GM19438 (cell line): Measurements from ENCODE around the gene SP9.

Source experiments
- ATAC-seq: cut with Tn5 transposase; IDR thresholded peaks from one replicate; pipeline ENCODE4 v1.9.1; 2021; ENCODE audit warnings: low read depth; ENCODE audit not compliant: unreplicated experiment

SP9 gene

DNA sequence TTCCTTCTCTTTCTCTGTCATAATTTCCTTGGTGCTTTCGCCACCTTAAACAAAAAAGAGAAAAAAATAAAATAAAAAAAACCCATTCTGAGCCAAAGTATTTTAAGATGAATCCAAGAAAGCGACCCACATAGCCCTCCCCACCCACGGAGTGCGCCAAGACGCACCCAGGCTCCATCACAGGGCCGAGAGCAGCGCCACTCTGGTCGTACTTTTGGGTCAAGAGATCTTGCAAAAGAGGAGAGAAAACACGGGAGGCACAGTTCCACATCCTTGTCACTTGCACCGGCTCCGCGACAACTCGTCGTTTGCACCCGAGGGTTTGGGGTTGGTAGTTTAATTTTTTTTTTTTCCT, 1.8 kb upstream of the SP9 start:
- ATAC-seq, result no peak

GRCh38 chr2:174333372-174334277, 1.1 kb upstream of the SP9 start:
- no peak for ATAC-seq

DNA sequence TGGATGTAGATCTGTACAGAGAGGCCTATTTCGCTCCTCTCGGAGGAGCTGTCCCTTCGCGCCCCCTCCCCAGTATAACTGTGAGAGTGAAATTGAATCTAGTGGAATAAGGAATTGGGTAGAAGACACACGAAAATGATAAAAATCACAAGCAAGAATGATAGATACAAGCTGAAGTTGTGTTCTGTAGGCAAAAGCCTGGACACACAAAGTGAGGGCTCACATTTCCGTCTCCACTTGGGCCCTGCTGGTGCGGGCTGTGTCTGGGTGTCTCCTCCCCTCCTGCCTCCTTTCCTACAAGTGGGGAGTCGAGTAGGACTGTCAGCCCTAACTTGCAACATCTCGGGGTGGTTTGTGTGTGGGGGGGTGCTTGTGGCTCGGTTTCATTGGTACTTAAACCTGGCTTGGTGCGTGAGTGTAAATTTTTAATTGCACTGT, 457 bp upstream of the SP9 start:
- no peak for ATAC-seq

GRCh38 chr2:174335254-174335987, 667 bp downstream of the SP9 start:
- ATAC-seq, result no peak

DNA sequence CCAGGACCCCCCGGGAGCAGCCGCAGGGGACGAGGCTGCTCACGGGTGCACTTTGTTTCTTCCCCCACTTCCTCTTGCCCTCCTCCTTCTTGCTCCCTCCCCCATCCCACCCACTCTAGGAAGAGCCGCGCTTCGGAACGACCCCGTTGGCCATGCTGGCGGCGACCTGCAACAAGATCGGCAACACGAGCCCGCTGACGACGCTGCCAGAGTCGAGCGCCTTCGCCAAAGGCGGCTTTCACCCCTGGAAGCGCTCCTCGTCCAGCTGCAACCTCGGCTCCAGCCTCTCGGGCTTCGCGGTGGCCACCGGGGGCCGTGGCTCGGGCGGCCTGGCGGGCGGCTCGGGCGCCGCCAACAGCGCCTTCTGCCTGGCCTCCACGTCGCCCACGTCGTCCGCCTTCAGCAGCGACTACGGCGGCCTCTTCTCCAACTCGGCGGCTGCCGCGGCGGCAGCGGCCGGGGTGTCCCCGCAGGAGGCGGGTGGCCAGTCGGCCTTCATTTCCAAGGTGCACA, 1.3 kb downstream of the SP9 start:
- ATAC-seq, result no peak

- peak; percentile 36 for ATAC-seq
Measured at GRCh38 chr2:174336501-174337336, 2.0 kb downstream of the SP9 start.

DNA sequence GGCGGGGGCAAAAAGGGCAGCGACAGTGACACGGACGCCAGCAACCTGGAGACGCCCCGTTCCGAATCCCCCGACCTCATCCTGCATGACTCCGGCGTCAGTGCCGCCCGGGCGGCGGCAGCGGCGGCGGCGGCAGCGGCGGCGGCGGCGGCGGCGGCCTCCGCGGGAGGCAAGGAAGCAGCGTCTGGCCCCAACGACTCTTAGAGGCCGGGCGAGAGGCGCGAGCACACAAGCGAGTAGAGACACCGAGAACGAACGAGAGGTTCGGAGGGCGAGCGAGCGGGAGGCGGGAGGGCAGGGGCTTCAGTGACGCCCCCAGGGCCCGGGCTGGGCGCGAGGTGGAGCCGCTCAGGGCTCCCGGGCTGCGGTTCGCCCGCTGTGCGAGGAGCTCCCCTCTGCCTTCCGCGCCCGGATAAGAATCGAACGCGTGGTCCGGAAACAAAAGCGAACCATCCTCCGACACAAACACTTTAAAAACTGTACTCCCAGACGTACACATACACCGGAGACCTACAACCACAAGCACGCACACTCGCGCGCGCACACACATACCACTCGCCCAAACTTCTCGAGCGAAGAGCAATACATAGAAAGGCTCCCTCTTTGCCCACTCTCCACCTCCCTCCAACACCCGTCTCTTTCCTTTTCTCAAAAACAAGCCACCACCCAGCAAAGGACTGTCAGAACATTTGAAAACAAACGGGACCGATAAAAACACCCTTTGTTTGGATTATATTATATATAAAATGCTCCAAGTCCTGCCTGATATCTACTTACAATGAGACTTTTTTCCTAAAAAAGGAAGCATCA, 2.8 kb downstream of the SP9 start:
- peak; percentile 11 for ATAC-seq

- ATAC-seq, result no peak
Measured at GRCh38 chr2:174338147-174338605, 3.4 kb downstream of the SP9 start.

DNA sequence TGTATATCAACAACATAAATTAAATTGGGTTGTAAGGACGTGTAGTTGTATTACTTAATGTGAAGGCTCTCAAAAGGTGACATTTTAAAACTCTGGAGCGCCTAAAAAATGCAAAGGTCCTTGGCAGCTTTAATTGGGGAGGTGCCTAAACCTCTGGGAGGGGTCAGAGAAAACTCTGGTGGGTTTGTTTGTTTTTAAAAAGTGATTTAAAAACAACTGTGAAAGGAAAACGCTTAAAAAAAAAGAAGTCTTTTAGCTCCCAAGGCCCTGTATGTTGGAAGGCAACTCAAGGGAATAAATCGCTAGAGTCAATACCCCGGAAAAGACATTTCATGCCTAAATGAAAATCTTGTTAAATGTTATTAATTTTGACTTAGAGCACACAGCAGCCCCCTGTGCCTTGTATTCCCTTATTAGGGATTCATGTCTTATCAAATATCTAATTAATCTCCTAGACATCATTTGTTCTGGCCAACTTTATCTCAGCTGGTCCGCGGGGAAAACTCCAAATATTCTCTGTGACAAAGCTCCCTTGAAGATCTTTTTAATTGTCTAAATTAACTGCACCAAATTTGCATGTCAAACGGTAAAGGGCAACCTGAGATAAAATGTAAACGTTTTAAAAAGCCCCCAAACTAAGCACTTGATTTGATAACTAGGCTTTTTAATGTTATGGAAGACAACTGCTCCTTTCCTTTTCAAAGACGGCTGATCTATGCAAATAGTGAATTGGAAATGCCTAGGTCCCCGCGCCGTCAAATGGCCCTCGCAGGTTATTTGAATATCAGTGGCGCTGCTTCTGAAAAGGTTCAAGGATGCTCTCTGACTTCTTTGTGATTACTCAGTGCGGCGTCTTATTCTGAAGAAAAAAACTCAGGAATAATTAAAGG, 4.2 kb downstream of the SP9 start:
- ATAC-seq, result no peak

DNA sequence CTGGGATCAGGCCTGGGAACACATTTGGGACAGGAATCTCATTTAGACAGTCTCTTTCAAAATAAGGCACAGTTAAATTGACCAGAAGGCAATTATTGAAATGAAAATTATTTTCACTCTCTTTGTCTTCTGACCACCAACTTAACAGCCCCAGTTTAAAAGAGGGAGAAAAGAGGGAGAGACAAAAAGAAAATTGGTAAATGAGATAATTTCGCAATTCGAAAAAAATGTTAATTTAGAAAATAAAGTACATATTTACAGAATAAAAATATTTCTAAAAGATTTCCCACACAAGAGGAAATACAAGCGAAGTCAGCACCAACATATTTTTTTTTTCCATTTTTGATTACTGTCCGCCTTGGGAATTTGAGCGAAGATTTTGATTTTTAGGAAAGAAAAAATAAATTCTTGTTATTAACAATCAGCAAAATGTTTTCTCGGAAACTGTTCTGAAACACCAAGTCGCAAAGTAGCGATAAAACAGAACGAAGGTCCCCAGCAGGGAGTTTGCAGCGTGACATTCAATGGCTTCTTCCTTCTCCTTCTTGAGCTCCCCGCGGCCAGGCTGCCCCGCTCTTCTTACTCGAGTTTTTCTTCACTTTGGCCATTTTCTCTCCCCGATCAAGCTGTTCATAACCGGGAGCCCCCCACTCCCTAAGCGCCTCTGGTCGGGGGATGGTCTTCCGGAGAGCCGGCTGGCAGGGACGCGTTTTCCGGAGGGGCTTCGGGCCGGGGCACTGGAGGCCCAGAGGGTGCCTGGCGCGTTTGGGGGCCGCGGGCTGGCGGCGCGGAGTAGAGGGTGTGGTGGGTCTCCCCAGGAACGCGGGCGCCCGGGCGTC, 5.0 kb downstream of the SP9 start:
- no peak for ATAC-seq

DNA sequence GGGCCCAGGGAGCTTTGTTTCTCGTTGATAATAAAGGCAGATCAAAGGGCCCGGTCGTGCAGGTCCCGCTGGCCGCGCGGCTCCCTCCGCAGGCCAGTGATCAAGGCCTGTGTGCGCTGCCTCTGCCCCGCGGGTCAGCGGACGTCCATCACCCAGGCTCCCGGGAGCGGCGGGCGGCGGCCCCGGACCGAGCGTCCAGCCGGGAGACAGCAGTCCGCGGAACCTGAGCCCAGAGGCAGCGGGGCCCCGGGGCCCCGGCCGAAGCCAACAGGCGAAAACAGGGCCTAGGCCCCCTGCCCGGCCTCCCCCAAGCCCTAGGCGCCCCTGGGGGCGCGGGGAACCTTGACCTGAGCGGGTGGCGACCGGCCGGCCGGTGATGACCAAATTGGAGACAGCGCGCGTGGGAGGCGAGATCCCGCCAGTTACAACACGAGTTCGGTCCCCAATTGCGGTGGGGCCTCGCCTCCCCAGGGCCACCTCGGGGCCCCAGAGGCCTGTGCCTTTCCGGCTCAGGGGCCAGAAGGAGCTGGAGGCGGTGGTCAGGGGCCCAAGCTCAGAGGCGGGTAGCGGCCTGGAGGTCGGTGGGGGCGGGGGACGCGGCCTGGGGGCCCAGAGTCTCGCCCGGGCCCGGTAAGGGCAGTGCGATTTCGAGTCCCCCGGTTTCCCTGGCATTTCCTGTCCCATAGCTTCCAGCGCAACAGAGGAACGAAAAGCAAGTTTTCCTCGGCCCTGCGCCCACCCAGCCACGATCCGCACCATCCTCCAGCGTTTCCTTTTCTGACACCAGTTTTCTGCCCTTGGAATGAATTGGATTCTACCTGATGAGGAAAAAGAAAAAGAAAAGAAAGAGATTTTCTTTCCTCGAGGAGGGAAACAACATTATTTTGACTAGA, 5.9 kb downstream of the SP9 start:
- no peak for ATAC-seq

DNA sequence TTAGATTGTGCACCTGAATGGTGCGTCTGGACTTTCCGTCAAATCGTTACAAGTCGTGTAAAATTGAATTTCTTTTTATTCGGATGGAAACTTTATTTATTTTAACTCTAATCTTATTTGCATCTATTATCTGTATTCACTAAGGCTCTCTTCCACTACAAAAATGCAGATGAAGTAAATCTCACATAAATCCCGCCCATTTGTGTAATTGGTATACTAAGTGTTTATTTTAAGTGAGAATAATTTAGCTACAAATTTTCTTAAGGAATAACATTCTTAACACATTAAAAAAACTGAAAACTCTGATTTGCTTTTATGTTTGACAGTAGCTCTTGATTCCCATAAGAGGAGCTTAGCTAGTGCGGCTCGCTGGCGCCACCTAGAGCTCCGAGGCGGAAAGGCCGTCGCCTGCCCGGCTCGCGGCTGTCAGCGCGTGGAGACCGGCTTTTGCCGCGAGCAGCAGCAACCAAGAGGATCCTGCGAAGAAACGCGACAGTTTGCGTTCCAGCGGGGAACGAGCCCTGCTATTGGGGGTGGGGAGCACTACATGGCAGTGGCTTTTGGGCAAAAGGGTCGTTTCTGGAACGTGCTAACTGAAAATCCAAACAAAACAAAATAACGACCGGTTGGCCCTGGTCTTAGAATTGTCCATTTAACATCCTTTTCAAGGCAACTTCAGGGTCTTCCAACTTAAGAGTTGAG, 6.7 kb downstream of the SP9 start:
- ATAC-seq, result peak; percentile 48

GRCh38 chr2:174341995-174342685, 7.4 kb downstream of the SP9 start:
- no peak for ATAC-seq

- ATAC-seq, result no peak
Measured at GRCh38 chr2:174342686-174343342, 8.1 kb downstream of the SP9 start.

DNA sequence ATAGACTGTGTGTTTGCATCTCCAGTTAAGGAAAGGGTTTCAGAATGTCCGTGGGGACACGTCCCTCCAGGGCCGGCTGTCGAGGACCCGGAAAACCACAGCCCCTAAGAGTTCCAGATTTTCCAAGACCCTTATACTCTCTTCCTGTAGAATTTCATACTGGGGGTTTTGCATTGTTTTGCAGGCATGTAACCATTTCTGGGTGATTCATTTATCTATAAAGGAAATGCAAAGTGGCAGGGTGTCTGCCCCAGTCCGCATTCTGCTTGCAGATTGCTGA, 8.5 kb downstream of the SP9 start:
- ATAC-seq, result no peak
